Measurements from ENCODE around the gene CRYBA2. TPM values are rescaled to one million over a fixed set of nuclear protein-coding genes. Genes with fewer than 3 reads are reported as not detected.
A peak's percentile ranks its signal among the peaks of the same experiment; 100 is the strongest.

CRYBA2 gene
- total and polyA plus RNA-seq, 7 donors: 1.4 to 10.8 (median 5.5) TPM; not detected in 4

- intact Hi-C loops (cut with DNase I): no loop called here
- Histone ChIP-seq H3K36me3 (no peaks in the 10 kb centered on the region), H3K27ac (no peak overlapping the region), H3K4me1 (peaks cover 0 to 52% (median 47%) of the 10 kb centered on the region in 4 donors), H3K9me3 (no peaks in the 10 kb centered on the region), H3K27me3 (peaks cover 68 to 100% (median 100%) of the 10 kb centered on the region in 3 donors), H3K4me3 (peak overlapping the region in 2 of 4 donors; percentile 10 to 16)
- DNase-seq: peak; percentile 51
- WGBS, 2 donors: 1 to 2% methylated on average over 50 of the region's 50 CpGs
- TF ChIP-seq EP300 (IDR thresholded peaks at IDR 0.05): no peak
- TF ChIP-seq CTCF (IDR thresholded peaks at IDR 0.05): no peak
- TF ChIP-seq POLR2A (IDR thresholded peaks at IDR 0.05): no peak
- TF ChIP-seq POLR2AphosphoS5 (IDR thresholded peaks at IDR 0.05): no peak
Measured at GRCh38 chr2:218984239-218985020, 8.8 kb downstream of the CRYBA2 start.

- Histone ChIP-seq H3K4me3 (no peak overlapping the region), H3K9me3 (no peaks in the 10 kb centered on the region), H3K27me3 (peaks cover 68 to 100% (median 100%) of the 10 kb centered on the region in 3 donors), H3K4me1 (peaks cover 0 to 52% (median 47%) of the 10 kb centered on the region in 4 donors), H3K27ac (no peak overlapping the region), H3K36me3 (no peaks in the 10 kb centered on the region)
- WGBS, 2 donors: 9 to 27% methylated on average over 10 of the region's 10 CpGs
- DNase-seq: peak; percentile 41
- TF ChIP-seq EP300 (IDR thresholded peaks at IDR 0.05) (no peak), POLR2AphosphoS5 (IDR thresholded peaks at IDR 0.05) (no peak), CTCF (IDR thresholded peaks at IDR 0.05) (no peak), POLR2A (IDR thresholded peaks at IDR 0.05) (no peak)
- intact Hi-C loops (cut with DNase I): no loop called here
Measured at GRCh38 chr2:218983934-218984238, 9.3 kb downstream of the CRYBA2 start.

GRCh38 chr2:218983263-218983933 is 9.8 kb downstream of the CRYBA2 start:
- no peak overlapping the region for H3K4me3 ChIP-seq

GRCh38 chr2:218982586-218983262 is 10.5 kb downstream of the CRYBA2 start:
- no peak for DNase-seq
- Histone ChIP-seq H3K9me3 (no peaks in the 10 kb centered on the region), H3K27me3 (peaks cover 70 to 100% (median 97%) of the 10 kb centered on the region in 3 donors), H3K4me1 (peaks cover 0 to 52% (median 47%) of the 10 kb centered on the region in 4 donors), H3K27ac (no peak overlapping the region), H3K36me3 (no peaks in the 10 kb centered on the region), H3K4me3 (no peak overlapping the region)
- WGBS, 2 donors: 10% methylated on average over 28 of the region's 28 CpGs
- intact Hi-C loops (cut with DNase I): no loop called here
- no peak for TF ChIP-seq CTCF (IDR thresholded peaks at IDR 0.05)
- no peak for TF ChIP-seq POLR2AphosphoS5 (IDR thresholded peaks at IDR 0.05)
- TF ChIP-seq POLR2A (IDR thresholded peaks at IDR 0.05): no peak
- no peak for TF ChIP-seq EP300 (IDR thresholded peaks at IDR 0.05)

More at GRCh38 chr2:218983263-218983933, 9.8 kb downstream of the CRYBA2 start:
- no peak for TF ChIP-seq POLR2AphosphoS5 (IDR thresholded peaks at IDR 0.05)
- TF ChIP-seq CTCF (IDR thresholded peaks at IDR 0.05): no peak
- TF ChIP-seq POLR2A (IDR thresholded peaks at IDR 0.05): no peak
- TF ChIP-seq EP300 (IDR thresholded peaks at IDR 0.05): no peak
- DNase-seq: peak; percentile 39
- Histone ChIP-seq H3K9me3 (no peaks in the 10 kb centered on the region), H3K27me3 (peaks cover 70 to 100% (median 100%) of the 10 kb centered on the region in 3 donors), H3K4me1 (peaks cover 0 to 52% (median 47%) of the 10 kb centered on the region in 4 donors), H3K36me3 (no peaks in the 10 kb centered on the region), H3K27ac (no peak overlapping the region)
- intact Hi-C loops (cut with DNase I): no loop called here
- WGBS, 2 donors: 6 to 9% methylated on average over 23 of the region's 23 CpGs
